ENCODE results near the gene KLRK1.
"Not testable (repeated sequence)": the region's sequence is repeated elsewhere in the genome, so short reads cannot be mapped to it uniquely, and the experiment has no call there.

KLRK1 gene

GRCh38 chr12:10389904-10390303 is at the start of gene KLRK1:
Gene KLRK1, minus strand, starts transcription at chr12:10390041. Its CDS starts 1,231 bp downstream, at chr12:10388810.
- DNase-seq: no peak

GRCh38 chr12:10437601-10438000 is 47.8 kb upstream of the KLRK1 start:
- not testable (repeated sequence) for DNase-seq

DNA sequence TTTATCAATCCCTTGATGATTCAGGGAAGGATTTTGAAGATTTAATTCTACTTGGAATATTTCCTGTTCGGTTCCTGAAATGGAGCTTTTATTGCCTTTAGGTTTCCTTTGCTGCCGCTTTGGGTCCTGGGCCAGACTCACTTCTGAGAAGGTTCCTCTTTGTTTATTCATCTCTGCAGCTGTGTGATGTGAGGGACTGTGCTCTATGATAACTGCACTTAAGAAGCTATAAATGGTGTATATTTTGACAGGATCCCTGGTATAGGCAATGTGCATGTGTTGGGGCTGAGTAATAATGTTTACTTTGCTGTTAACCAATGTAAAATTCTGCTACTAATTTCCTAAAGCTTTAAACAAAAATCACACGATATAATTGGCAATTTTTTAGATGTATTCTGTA is 46.0 kb upstream of the KLRK1 start, which contains the start of gene KLRC2:
Gene KLRC2, minus strand, starts transcription at position 195 of the 400 bp plus-strand sequence. Its CDS starts 24 bp downstream, at position 171.
- DNase-seq: not testable (repeated sequence)

GRCh38 chr12:10430623-10431022 is 40.8 kb upstream of the KLRK1 start:
- not testable (repeated sequence) for DNase-seq

GRCh38 chr12:10425938-10426337 is 36.1 kb upstream of the KLRK1 start:
- DNase-seq: not testable (repeated sequence)

- DNase-seq: not testable (repeated sequence)
Observed at GRCh38 chr12:10424260-10424899, 34.5 kb upstream of the KLRK1 start.

GRCh38 chr12:10422159-10422558 is 32.3 kb upstream of the KLRK1 start:
- not testable (repeated sequence) for DNase-seq

DNA sequence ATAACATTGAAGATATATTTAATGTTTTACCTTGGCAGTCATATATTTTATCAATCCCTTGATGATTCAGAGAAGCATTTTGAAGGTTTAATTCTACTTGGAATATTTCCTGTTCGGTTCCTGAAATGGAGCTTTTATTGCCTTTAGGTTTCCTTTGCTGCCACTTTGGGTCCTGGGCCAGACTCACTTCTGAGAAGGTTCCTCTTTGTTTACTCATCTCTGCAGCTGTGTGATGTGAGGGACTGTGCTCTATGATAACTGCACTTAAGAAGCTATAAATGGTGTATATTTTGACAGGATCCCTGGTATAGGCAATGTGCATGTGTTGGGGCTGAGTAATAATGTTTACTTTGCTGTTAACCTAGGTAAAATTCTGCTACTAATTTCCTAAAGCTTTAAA is 30.5 kb upstream of the KLRK1 start, which contains the start of gene KLRC3:
Gene KLRC3, minus strand, starts transcription at position 262 of the 400 bp plus-strand sequence. Its CDS starts 45 bp downstream, at position 217.
- DNase-seq: not testable (repeated sequence)

DNA sequence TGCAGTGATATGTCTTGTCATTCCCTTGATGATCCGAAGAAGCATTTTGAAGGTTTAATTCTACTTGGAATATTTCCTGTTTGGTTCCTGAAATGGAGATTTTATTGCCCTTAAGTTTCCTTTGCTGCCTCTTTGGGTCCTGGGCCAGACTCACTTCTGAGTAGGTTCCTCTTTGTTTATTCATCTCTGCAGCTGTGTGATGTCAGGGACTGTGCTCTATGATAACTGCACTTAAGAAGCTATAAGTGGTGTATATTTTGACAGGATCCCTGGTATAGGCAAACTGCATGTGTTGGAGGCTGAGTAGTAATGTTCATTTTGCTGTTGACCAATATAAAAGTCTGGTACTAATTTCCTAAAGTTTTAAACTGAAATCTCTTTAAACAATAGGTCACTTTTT is 19.6 kb upstream of the KLRK1 start, which contains the start of gene KLRC4:
Gene KLRC4, minus strand, starts transcription at position 366 of the 400 bp plus-strand sequence. Its CDS starts 182 bp downstream, at position 184.
- DNase-seq: no peak

DNA sequence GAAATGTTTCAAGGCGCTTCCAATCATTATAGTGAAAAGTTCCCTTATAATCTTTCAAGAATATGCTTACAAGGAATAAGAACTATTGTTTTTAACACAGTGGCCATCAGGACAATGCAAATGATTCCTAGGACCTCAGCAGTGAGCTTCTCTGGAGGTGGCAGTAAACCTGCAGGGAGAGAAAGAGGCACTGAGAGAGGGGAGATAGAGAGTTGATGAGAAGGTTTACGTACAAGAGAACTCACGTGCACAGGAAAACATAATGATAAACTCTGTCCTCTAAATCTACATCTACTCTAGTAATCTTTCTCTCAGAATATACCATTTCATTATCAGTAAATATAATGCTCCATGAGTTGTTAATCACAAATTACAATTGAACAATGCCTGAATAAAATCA is 19.0 kb upstream of the KLRK1 start:
- DNase-seq: no peak

DNA sequence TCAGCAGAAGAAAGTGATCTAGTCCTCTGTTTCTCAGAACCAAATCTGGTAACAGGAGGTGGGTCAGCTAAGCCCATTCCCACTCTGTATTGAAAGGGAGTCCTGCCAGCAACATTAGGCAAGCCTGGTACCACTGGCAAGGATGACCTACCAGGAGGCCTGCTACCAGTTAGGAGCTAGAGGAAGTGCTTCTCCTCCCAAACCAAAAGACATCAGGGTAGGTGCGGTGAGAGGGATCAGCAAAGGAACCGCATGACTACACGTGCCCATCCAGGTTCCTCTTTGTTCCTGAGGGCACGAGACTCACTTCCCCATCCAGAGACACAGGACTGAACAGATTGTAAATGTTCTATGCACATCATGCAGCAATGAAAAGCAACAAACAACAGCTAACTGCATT is 16.9 kb upstream of the KLRK1 start:
- no peak for DNase-seq

- DNase-seq: no peak
Observed at GRCh38 chr12:10405294-10405693, 15.5 kb upstream of the KLRK1 start.

DNA sequence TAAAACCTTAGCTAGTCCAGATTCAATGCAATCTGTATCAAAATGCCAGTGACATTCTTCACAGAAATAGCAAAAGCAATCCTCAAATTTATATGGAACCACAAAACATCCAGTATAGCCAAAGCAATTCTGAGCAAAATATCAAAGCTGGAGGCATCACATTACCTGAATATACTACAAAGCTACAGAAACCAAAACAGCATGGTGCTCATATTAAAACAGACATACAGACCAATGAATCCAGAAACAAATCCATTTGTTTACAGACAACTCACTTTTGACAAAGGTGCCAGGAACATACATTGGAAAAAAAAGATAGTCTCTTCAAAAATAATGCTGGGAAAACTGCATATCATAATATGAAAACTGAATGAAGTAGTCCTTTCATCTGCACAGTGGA is 15.0 kb upstream of the KLRK1 start:
- DNase-seq: no peak

GRCh38 chr12:10400829-10401228 is 11.0 kb upstream of the KLRK1 start:
- no peak for DNase-seq

- DNase-seq: no peak
Observed at GRCh38 chr12:10398168-10398567, 8.3 kb upstream of the KLRK1 start.

DNA sequence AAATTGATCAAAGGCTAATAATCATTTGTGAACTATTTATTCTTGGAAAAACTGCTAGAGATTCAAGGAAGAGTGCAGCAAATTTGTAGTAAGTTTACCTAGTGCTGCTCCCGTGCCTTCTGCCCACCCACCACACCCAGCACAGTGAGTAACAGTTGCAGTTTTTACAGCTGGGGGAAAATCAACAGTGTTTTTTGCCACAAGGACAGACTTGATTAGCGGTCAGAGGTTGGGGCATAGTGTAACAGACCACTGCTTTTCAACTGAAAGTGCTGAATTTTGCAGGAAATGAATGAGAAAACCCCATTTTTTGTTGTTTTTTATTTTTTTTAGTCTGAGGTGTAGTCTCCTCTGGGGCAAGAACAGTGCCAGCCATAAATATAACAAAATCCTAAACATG is 7.5 kb upstream of the KLRK1 start:
- no peak for DNase-seq

DNA sequence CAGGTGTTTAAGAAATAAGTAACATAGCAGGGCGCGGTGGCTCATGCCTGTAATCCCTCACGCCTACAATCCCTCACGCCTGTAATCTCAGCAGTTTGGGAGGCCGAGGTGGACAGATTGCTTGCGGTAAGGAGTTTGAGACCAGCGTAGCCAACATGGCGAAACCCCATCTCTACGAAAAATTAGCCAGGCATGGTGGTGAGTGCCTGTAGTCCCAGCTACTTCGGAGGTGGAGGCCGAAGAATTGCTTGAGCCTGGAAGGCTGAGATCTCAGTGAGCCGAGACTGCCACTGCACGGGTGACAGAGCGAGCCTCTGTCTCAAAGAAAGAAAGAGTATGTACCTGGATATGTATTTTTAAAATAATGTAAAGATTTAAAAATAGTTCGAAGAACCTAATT is 6.3 kb upstream of the KLRK1 start:
- not testable (repeated sequence) for DNase-seq

DNA sequence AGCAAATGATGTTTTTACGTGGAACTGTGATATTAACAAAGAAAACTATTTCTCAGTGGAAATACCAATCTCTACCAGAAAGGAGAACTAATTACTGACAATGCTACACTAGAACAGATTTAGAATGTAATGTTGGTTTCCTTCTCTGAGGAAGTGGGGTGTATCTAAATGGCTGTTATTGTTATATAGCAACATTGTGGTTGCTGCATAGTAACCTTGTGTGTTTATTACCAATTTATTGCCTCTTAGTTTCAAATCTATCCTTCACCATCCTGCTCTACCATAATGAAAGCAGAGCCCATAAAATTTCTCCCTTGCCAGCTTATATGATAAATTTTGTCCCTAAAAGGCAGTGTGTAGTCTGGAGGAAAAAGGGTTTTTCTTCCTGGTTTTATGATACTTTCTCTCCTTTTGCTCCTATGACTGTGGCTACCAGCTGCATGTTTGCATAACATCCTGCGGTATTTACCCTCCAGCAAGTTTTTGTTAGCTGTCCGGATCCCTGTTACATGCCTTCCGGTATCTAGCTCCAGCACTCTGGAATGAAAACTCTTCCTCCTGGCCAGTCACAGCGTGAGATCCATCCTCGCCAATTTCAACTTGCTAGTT is 5.7 kb upstream of the KLRK1 start:
- no peak for DNase-seq

GRCh38 chr12:10394531-10395152 is 4.8 kb upstream of the KLRK1 start:
- DNase-seq: not testable (repeated sequence)

GRCh38 chr12:10393291-10393690 is 3.5 kb upstream of the KLRK1 start:
- DNase-seq: no peak

DNA sequence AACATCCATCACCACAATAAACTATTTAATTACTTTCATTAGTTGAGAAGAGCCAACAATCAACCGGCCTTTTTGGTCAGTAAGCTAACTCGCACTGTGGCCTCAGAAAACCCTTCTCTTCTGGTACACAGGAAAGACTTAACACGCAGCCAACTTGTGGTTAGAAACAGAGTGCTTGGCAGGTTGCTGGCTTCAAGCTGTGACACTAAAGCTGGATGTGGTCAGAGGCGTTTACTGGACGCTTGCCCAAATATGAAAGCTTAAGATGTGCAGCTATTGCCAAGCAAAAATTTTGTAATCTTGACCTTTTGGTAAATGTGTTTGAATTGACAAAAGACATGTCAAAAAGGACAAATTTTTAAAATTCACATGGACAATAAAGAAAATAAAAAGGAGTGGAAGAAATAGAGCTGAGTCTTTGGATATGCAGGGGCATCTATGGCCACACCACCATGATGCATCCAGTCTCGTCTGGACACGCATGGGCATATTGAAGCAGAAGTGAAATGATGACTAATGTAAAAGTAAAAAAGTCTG is 2.6 kb upstream of the KLRK1 start:
- no peak for DNase-seq

- not testable (repeated sequence) for DNase-seq
Observed at GRCh38 chr12:10390991-10391390, 1.1 kb upstream of the KLRK1 start.

GRCh38 chr12:10388624-10389413 is 1.0 kb downstream of the KLRK1 start:
- no peak for DNase-seq

Data from cerebellar nuclear complex (tissue), 1 donor.